SIG-M5 (cell line): ENCODE results near the gene ST8SIA5.

Experiments used
- DNase-seq: peaks from one replicate; lab custom pipeline; 2025; lab: John Stamatoyannopoulos, UW

The ST8SIA5 gene

DNA sequence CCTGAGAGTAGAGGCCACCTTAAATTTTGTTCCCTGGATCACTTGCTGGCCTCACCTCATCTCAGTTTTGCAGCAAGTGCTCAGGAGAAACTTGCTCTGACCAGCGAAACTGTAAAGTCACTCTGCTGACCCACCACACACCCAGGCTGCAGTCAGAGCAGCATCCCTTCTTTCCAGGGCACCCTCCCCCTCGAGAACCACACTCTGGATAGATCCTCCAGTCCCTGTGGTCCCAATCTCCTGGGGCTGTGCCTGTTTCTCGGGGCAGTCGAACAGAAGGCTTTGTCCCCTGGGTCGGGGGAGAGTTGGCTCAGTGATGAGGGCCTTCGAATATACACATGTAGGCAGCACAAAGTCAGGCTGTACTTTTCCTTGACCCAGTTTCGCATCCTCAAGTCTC, 18.4 kb downstream of the ST8SIA5 start:
- no peak for DNase-seq

DNA sequence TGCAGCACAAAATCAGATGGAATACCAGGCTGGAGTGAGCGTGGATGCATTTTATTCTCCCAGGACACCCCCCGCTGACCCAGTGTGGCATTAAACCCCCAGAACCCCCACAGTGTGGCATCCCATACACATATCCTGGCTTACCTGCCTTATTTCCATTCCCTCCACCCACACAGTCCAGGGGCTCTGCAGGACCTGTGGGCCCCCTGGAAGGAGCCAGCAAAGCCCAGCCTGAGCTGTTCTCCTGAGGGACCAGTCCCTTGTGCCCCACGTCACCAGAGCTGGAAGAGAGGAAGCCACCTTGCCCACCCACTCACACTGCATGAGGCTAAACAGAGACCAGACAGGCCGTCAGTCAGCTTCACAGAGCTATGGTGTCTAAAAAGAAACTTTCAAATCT, 20.1 kb downstream of the ST8SIA5 start:
- no peak for DNase-seq

DNA sequence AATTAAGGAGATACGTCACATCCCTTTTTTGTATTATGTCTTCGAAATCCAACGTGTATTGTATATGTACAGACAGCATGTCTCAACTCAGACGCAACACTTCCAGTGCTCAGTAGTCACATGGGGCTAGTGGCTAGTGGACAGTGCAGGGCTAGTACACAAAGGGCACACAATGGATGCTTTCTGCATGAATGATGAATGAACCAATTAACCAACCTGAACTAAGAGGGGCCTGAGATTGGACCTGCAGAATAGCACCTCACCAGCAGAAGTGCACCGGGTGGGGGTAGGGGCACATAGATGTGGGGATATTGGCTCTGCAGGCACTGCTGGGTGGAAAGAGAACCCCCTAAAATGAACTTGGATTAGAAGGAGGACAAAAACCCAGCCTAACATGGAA, 20.7 kb downstream of the ST8SIA5 start:
- no peak for DNase-seq

DNA sequence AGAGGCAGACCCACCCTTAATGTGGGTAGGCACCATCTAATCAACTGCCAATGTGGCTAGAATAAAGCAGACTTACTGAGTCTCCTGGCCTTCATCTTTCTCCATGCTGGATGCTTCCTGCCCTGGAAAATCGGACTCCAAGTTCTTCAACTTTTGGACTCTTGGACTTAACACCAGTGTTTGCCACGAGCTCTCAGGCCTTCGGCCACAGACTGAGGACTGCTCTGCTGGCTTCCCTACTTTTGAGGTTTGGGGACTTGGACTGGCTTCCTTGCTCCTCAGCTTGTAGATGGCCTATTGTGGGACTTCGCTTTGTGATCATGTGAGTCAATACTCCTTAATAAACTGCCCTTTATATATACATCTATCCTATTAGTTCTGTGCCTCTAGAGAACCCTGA, 21.9 kb downstream of the ST8SIA5 start:
- DNase-seq: no peak

DNA sequence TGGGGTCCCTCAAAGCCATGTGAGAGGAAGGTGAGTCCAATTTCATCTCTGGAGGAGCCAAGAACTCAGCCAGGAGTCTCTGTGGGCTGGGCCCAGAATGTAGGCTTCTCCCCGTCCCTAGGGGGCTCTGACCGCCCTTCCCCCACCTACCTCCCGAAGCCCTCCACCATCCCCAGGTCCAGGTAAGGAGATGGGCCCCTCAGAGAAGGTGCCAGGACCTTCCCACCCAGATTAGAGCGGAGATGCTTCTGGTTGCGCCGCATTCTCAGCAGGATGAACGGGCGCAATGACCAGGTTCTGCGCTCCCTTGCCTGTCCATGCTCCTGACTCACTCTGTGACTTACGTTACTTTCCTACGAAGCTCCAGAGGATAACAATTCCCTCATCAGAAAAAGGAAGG, 23.0 kb downstream of the ST8SIA5 start:
- no peak for DNase-seq

DNA sequence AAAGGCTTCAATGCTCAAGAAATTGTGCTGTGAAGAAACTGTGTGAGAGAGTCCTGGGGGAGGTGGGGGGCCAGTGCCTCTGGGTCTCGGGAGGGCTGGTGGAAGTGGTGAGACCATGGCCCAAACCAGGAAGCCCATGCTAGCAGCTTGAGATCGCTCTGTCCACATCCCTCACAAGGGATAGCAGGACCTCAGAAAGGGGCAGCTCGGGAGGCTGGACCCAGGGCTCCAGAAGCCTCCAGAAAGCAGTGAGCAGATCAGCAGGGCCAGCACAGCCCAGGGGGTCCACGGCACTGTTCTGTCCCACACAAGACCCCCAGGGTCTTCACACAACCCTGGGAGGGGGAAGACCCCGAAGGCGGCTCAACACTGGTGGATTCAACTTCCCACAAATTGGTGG, 24.1 kb downstream of the ST8SIA5 start:
- no peak for DNase-seq

DNA sequence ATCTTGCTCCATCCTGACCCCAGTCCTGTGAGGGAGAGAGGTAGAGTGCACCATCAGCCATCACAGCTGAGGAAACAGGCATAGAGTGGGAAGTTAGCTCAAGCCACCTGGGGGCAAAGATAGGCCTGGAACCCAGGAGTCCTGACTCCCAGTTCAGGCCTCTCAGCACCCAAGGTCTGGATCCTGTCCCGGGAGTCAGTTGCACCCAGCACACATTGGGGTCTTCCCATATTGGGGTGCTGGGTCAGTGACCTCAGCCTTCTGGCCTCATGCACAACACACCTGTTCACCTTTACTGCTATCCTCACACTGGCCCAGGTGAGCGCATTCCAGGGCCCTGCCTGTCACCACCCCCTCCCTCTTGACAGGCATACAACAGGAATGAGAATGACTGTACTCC, 24.7 kb downstream of the ST8SIA5 start:
- no peak for DNase-seq

DNA sequence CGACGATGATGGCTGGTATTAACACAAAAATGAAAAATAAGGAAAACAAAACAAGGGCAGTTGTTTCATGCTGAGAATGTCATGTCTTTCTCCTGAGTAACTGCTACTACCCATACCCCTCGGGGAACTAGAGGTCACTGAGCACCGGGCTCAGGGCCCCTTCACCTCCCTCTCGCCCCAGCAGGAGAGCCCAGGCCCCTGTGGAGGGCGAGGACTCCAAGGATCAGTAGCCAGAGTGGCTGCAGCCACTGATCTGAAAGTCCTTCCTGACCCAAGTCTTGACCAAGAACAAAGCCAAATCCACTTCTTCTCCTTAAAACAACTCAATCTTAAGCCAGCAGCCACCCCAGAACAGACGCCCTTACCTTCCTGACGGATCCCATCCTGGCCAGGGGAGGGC, 25.5 kb downstream of the ST8SIA5 start:
- no peak for DNase-seq

DNA sequence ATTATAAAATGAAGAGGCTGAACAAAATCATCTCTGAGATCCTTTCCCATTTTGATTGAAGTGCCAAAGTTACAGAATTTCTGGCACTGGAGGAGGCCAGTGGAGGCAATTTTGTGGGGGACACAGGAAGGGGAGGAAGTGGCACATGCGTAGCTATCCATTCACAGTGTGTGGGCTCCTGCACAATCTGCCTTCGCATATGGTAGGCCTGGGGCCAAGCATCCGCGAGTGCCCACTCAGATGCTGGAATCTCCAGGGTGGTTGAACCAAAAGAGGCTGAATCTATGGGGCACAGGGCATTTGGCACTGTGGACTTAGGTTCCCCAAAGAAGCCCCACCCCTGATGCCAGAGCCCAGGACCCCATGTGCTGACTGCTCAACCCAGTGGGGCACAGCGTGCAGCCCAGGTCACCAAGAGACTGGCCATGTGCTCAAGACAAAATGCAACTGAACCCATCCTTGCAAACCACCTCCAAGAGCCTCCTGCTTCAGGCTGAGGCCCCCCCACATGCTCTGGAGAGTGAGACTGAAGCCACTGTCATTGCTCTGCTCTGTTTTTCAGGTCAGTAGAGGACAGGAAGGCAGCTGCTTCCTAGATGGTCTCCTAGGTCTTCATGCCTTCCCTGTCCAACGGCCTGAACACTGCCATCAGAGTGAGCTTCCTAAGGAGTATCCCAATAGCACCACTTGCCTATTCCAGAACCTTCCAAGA, 28.5 kb downstream of the ST8SIA5 start:
- DNase-seq: no peak

DNA sequence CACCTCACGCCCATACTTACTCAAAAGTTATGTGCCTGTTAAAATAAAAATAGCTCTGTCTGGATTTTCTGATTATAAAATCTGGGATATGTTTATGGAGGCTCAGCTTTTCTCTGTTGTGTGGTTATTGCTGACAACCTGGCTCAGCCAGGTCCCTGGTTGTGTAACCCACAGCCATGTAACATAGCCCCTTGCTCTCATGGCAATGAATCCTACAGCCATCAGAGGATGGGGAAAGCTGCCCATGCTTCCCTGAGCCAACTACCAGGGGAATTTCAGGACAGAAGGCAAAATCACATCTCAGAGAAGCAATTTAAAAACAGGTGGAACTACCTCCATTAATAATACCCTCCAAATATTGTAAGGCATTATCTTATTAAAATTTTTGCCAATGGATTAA, 29.7 kb downstream of the ST8SIA5 start:
- no peak for DNase-seq

DNA sequence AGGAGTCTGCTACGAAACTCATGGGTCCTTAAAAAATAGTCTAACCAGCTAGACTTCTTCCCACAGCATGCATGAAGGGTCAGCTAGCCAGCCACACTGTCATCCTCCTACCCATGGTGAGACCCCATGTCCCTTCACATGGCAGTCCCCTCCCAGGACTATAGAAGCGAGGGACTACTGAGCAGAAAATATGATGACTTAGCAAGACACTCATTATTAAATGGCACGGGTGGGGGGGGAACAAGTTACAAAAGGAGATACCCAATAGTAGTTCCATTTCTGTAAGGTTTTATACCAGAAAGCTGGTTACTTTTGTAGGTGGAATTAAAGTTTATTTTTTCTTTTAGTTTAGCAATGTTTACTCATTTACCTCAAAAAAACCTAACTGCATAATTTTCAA, 31.5 kb downstream of the ST8SIA5 start:
- no peak for DNase-seq

DNA sequence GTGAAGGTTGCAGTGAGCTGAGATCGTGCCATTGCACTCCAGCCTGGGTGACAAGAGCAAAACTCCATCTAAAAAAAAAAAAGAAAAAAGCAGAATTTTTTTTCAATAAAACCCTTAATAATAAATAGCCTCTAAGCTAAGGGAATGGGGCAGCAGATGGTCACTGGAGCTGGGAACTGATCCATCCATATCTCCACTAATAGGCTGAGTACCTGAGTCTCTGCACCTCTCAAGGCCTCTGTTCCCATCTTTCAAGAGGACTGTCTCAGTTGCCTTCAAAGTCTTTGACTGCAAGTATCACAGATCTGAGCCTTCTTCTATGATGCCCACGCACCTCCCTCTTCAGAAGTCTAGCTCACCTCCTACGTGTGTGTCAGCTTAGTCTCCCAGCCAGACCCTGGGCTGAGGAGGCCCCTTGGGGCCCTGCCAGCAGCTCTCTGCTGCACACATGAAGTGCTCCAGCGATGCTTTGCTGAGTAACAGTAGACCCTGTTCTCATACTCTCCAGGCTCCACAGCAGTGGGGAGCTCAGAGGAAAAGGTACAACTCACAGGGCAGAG, 32.9 kb downstream of the ST8SIA5 start:
- no peak for DNase-seq

DNA sequence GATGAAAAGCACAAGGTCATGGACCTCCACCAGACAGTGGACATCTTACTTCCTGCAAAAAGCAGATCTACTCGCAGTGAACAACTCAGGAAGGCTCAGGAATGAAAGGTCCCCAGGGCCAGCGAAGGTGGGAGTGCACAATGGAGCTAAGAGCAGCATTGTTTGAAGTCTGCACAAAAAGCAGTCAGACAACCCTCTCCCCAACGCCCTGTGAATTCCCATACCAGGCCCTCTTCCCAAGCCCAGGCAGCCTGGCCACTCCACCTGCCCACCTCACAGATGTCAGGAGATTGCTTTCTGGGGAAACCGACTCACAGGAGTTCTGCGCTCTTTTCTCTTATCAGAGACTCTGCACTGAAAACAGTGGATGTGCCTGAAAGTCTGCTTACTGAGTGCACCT, 34.8 kb downstream of the ST8SIA5 start:
- DNase-seq: no peak

DNA sequence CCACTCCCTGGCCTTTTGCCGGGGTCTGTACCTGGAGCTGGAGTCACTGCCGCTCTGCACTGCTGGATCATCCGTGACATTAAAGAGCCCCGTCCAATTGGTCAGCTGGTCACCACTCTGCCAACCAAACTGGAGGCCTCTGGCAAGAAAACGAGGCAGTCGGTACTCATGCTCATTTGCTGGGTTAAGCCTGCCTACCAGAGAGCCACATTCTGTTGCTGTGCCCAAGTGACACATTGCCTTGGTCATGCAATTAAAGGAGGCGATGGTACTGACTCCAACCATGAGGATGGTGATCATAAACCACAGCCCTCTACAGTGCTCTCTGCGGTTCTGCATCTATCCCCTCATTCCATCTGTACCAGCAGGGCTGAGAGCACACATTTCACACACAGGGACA, 35.5 kb downstream of the ST8SIA5 start:
- no peak for DNase-seq

DNA sequence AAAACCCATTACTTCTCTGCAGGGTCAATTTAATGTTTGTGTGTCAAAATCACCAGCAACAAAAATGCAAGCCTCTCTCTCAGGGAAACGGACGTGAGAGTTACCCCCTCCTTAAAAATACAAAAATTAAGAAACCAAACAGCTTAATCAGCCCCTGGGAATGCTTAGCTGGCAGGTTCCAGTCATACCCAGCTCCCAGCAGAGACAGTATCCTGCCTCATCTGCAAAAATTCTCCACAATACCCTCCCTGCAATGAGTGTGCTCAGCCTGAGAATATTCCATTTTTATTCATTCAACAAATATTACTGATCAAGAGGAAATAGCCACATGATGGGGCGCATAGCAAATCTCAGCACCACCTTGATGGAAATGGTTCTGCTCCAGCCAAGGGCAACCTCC, 36.3 kb downstream of the ST8SIA5 start:
- no peak for DNase-seq

DNA sequence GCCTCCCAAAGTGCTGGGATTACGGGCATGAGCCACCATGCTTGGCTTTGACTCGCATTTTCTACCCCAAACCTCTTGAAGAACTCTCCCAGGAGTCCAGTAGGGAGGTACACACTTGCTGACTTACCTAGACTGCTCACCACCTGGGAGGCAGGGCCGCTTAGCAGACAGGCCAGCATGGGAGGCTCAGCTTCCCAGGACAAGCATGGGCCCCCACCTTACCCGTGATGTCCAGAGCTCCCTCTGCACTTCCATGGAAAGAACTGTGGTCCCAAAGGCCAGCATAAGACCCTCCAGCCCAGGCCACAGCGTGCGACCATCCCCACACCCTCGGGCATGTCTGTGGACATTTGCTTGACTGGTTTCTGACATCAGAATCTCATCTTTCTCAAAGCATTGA, 36.8 kb downstream of the ST8SIA5 start:
- no peak for DNase-seq

DNA sequence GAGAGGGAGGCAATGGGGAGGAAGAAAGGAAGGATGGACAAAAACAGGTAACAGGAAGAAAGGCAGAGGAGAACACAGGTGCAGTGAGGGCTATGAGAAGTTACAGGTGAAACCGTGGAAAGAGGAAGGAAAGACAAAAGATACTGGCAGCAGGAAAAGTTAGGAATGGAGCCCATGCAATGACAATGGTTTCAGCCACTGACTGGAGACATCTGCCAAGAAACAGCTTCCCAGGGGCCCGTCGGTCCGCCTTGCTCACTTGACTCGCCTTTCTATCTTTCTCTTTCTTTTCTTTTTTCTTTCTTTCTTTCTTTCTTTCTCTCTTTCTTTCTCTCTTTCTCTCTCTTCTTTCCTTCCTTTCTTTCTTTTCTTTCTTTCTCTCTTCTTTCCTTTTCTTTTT, 37.5 kb downstream of the ST8SIA5 start:
- DNase-seq: no peak

DNA sequence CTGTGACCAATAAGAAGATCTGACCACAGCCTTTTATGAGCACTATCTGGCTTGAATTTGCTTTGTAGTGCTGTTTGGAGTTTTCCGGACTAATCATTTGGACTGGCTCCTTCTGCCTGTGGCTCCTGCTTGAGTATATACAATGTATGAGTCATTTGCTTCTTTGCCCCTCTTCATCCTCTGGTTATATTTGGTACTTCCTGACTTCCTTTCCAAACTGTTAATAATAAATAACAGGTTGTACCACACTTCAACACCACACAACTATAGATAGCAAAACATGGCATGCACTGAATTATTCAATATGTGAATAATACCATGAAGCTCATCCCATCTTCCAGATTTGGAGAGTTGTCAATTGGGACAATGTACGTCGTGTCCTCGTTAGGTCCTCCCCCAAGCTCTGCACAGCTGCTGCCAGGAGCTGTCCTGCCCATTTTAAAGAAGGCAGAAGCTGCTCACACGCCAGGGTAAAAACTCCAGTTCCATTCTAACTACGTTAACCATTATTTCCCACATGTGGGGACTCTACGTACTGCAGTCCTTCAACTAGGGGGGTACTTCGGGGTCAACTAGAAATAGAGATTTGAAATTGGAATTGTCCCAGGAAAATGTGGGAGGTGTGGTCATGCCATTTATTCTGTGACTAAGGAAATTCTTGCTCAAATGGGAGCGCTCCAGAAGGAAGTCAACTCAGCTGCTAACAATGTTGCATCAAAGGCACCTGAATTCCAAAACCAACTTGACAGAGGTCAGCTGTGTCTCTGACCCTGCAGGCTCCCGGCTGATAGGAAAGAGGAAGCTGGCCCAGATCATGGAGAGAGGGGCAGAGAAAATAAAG, 38.1 kb downstream of the ST8SIA5 start:
- no peak for DNase-seq

DNA sequence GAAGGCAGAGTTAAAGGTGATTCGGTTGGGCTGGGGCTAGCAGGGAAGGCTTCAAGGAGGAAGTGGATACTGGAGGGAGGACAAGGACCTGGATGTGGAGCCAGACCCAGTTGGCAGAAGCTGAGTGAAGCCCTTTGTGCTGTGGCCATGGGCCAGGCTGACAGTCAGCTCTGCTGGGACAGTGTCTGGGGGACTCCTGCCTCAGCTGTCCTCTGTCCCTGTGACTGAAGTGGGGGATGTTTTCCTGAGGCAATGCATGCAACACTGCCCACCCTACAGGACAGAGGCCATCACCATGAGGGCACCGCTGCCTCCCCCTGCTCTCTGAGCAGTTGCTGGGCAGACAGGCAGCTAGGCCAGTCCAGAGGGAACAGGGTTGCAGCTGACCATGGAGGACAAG, 40.0 kb downstream of the ST8SIA5 start:
- no peak for DNase-seq

DNA sequence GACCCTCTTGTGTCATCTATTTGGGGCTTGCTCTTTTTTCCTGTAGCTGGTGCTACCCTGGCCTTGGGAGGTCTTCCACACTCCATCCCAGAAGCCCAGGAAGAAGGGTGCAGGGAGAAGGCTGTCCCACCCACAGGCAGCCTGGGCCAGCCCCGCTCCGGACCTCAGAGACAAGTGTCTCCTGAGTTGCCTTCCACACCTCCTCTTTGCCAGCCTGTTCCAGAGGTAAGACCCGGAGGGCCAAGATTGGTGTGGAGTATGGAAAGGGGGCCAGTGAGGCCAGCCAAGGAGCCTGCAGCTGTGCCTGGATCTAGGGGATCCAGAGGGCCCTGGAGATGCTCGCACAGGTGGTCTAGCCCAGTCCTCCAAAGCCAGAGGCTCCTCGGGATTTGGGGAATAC, 40.5 kb downstream of the ST8SIA5 start:
- DNase-seq: no peak

DNA sequence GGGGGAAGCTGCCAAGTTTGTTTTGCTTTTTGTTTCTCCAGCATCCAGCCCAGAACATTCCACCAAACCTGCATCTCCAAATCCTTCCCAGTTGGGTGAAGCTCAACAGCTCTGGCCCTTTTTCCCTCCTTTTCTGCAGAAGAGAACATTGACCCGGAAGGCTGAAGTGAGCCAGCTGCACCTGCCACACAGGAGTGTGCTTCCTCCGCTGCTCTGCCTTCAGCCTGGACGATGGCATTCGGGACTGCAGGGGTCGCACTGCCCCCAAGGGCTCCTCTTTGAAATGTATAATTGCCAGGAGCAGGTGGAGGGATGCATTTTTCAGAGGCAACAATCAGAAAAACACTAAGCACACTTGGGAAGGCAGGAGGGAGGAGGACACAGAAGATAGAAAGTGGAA, 41.8 kb downstream of the ST8SIA5 start:
- DNase-seq: no peak

DNA sequence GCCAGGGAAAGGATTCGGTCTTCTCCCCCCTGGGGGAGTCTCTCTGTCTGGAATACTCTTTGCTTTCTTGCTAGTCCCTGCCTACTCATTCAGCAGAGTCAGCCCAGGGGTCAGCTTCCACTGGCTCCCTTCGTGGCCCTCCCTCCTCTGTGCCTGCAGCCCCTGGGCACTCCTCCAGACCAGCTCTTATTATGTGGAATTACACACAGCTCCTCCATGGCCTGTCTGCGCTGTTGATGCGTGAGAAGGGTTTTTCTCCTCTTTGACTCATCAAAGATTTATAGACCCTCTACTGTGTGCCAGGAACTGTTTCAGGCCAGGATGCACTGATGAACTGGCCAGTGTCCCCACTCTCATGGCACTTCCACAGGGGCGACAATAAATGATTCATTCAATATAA, 44.4 kb downstream of the ST8SIA5 start:
- no peak for DNase-seq

DNA sequence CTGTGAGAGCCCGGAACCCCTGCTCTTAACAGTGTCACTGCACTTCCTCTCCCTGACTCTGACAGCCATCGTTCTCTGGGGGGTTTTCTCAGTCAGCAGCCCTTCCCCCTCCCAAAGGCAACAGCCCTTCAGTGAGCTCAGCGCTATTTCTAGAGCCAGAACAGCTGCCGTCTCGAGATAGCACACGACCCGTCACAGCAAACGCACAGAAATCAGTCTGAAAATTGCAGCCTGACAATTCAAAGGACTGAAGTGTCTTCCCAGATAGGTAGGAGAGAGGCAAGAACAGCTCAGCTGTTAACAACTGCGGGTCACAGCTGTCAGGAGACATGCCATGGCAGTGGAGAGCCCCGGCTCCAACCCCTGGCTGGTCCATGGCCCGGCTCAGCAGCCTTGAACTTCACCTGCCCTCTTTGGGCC, 45.4 kb downstream of the ST8SIA5 start:
- no peak for DNase-seq
